GM06990 (cell line): ENCODE data around the gene ABCC3.
"Not testable (repeated sequence)": the region's sequence is repeated elsewhere in the genome, so short reads cannot be mapped to it uniquely, and the experiment has no call there.

ENCODE experiments used
- DNase-seq: peaks from one replicate; pipeline ENCODE4 v3.0.0-alpha.2; 2011; ENCODE audit not compliant: insufficient read length; ENCODE audit errors: extremely low read depth
- H3K27me3 ChIP-seq: replicated peaks from 2 replicates; pipeline ENCODE4 v1.6.0; 2011; ENCODE audit warnings: low read length; ENCODE audit not compliant: control insufficient read depth, insufficient read depth
- H3K36me3 ChIP-seq: 2 replicates; pipeline ENCODE4 v1.5.1; 2011; ENCODE audit warnings: low read length; ENCODE audit not compliant: control insufficient read depth, insufficient read depth
- H3K4me3 ChIP-seq: replicated peaks from 2 replicates; pipeline ENCODE4 v1.5.1; 2011; ENCODE audit warnings: low read depth, mild to moderate bottlenecking, control low read depth, low read length
- TF ChIP-seq, protein P1 (sequence below): IDR thresholded peaks from 2 replicates; pipeline ENCODE4 v1.5.1; 2011; ENCODE audit warnings: low read length, control low read depth, mild to moderate bottlenecking, inconsistent platforms; ENCODE audit not compliant: insufficient read depth, poor library complexity, severe bottlenecking

ABCC3 gene

DNA sequence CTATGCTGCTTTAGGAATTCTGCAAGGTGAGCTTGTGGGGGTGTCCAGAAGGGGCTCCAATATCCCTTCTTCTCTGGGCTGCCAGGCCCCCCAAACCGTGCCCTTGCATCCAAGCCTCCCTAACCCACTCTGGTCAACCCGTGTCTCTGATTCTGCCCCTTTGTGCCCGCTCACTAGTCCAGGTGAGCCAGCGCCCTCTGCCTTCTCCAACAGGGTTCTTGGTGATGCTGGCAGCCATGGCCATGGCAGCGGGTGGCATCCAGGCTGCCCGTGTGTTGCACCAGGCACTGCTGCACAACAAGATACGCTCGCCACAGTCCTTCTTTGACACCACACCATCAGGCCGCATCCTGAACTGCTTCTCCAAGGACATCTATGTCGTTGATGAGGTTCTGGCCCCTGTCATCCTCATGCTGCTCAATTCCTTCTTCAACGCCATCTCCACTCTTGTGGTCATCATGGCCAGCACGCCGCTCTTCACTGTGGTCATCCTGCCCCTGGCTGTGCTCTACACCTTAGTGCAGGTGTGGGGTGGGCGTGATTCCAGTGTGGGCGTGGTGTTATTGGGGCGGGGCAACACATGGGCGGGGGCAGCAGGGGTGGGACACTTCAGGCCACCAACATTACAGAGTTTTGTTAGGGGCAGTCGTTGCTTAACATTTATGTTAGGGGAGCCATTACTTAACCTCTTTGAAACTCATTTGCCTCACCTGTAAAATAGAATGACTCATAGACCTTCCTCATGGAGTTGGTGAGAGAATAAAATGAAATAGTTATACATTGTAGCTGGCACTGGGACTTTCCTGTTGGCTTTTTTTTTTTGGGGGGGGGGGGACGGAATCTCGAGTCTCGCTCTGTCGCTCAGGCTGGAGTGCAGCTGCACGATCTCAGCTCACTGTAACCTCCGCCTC is 41.6 kb downstream of the ABCC3 start:
- H3K27me3 ChIP-seq, result no peaks in the 10 kb centered on the region; the same call in none of the 2 replicates
- TF ChIP-seq, protein P1, sequence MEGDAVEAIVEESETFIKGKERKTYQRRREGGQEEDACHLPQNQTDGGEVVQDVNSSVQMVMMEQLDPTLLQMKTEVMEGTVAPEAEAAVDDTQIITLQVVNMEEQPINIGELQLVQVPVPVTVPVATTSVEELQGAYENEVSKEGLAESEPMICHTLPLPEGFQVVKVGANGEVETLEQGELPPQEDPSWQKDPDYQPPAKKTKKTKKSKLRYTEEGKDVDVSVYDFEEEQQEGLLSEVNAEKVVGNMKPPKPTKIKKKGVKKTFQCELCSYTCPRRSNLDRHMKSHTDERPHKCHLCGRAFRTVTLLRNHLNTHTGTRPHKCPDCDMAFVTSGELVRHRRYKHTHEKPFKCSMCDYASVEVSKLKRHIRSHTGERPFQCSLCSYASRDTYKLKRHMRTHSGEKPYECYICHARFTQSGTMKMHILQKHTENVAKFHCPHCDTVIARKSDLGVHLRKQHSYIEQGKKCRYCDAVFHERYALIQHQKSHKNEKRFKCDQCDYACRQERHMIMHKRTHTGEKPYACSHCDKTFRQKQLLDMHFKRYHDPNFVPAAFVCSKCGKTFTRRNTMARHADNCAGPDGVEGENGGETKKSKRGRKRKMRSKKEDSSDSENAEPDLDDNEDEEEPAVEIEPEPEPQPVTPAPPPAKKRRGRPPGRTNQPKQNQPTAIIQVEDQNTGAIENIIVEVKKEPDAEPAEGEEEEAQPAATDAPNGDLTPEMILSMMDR, result no peak
- H3K4me3 ChIP-seq, result no peak overlapping the region
- no peaks in the 10 kb centered on the region for H3K36me3 ChIP-seq
- DNase-seq, result no peak

DNA sequence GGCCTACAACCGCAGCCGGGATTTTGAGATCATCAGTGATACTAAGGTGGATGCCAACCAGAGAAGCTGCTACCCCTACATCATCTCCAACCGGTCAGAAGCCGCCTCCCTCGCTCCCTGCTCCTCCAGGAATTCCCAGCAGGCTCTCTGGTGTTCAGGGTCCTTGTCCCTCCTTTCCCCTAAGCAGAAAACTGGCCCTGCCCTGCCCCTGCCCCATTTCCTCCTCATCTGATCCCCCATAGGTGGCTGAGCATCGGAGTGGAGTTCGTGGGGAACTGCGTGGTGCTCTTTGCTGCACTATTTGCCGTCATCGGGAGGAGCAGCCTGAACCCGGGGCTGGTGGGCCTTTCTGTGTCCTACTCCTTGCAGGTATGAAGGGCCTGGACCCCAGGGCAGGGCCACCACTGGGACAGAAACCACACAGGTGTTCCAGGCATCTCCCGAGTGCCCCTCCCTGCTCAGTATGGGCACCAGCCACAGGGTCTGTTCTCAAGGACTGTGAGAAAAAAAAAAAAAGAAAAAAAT is 43.2 kb downstream of the ABCC3 start:
- H3K27me3 ChIP-seq, result no peaks in the 10 kb centered on the region; the same call in none of the 2 replicates
- TF ChIP-seq, protein P1, result no peak
- no peak for DNase-seq
- no peak overlapping the region for H3K4me3 ChIP-seq
- no peaks in the 10 kb centered on the region for H3K36me3 ChIP-seq

DNA sequence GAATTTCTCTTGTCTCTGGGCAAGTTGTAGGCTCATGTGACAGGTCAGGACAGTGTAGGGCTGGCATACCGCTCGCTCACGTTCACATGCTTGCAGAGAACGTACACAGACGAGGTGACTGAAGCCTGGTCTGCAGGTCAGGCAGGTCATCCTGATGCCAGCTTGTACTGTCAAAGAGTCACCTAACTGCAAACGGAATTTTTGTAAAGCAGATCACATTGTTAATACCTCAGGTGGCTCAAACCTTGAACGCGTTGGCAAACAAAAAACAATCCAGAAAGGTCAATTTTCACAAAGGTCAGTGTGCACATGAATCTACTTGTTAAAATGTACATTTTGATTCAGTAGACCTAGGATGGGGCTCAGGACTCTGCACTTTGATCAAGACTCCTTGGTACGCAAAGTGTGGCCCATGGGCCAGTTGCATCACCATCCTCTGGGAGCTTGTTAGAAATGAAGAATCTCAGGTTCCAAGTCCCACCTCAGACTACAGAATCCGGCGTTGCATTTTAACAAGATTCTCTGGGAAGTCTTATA is 44.4 kb downstream of the ABCC3 start:
- H3K36me3 ChIP-seq, result no peaks in the 10 kb centered on the region
- no peak for DNase-seq
- TF ChIP-seq, protein P1, result no peak
- H3K4me3 ChIP-seq, result no peak overlapping the region
- H3K27me3 ChIP-seq, result no peaks in the 10 kb centered on the region; the same call in none of the 2 replicates

DNA sequence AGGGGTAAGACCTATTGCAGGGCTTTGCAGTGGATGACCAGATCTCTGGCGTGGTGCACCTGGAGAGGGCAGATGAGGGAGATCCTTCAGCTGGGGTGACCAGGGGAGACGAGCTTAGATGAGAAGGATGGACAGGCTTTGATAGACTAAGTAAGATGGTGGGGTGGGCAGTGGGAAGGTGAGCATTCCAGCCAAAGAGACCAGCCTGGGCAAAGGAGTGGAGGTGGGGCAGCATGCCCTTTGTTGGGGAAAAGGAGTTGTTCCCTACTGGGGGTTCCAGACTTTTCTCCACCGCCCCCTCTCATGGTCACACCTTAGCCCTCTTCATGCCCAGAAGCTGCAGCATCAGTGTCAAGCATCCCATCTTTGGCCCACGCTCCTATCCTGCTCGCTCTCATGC is 45.4 kb downstream of the ABCC3 start:
- no peak for DNase-seq
- no peaks in the 10 kb centered on the region for H3K36me3 ChIP-seq
- H3K4me3 ChIP-seq, result no peak overlapping the region
- no peaks in the 10 kb centered on the region; the same call in none of the 2 replicates for H3K27me3 ChIP-seq
- TF ChIP-seq, protein P1, result no peak

DNA sequence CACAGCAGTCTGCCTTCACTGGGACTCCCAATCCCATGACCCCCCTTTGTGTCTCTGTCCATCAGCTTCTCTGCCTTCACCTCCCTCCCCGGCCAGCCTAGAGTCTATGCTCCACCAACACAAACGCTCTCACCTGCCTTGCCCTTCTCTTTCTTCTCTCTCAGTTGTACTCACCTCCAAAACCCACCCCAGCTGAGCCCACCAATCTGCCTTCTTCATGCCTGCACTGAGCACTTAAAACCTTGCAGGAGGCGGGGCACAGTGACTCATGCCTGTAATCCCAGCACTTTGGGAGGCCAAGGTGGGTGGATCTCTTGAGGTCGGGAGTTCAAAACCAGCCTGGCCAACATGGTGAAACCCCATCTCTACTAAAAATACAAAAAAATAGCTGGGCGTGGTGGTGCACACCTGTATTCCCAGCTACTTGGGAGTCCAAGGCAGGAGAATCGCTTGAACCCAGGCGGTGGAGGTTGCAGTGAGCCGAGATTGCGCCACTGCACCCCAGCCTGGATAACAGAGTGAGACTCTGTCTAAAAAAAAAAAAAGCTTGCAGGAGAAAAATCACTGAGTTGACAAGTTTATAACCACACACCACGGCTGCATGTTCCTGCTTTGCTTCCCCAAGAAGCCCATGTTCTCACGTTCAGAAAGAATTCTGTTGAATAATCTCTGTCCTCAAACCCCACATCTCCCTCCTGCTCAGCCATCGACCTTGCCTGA is 46.0 kb downstream of the ABCC3 start:
- not testable (repeated sequence) for H3K36me3 ChIP-seq, H3K27me3 ChIP-seq, H3K4me3 ChIP-seq, DNase-seq
